GM12878 (cell line): Measurements from ENCODE around the gene GTPBP1. TPM values are rescaled to one million over a fixed set of nuclear protein-coding genes. Genes with fewer than 3 reads are reported as not detected.

Experiments used
- BCL11A ChIP-seq: IDR thresholded peaks from 2 replicates; pipeline ENCODE4 v1.6.1; 2011; ENCODE audit warnings: low read depth, low read length
- CUX1 ChIP-seq: IDR thresholded peaks from 2 replicates; pipeline ENCODE4 v1.6.1; 2012; ENCODE audit warnings: improper control_type of control experiment, low read depth, low read length; ENCODE audit not compliant: insufficient replicate concordance
- ESRRA ChIP-seq: IDR thresholded peaks from 2 replicates; pipeline ENCODE4 v1.6.1; 2012; ENCODE audit warnings: mild to moderate bottlenecking, low read length, improper control_type of control experiment
- EZH2 ChIP-seq: IDR thresholded peaks from 2 replicates; pipeline ENCODE4 v1.6.1; 2012; ENCODE audit warnings: low read depth, mild to moderate bottlenecking, control low read depth, inconsistent platforms, low read length, borderline replicate concordance; ENCODE audit not compliant: control insufficient read depth
- GABPA ChIP-seq: IDR thresholded peaks from 2 replicates; pipeline ENCODE4 v1.6.1; 2014; ENCODE audit warnings: antibody characterized with exemption, low read depth, mild to moderate bottlenecking, inconsistent platforms
- KDM1A ChIP-seq: fragments of 200-600 bp; sonication (generic); IDR thresholded peaks from 2 replicates; pipeline ENCODE4 v1.6.1; 2016; ENCODE audit warnings: borderline replicate concordance
- MTA3 ChIP-seq: IDR thresholded peaks from 2 replicates; pipeline ENCODE4 v1.6.1; 2012; ENCODE audit warnings: low read length, inconsistent platforms, borderline replicate concordance
- POLR2AphosphoS5 ChIP-seq: IDR thresholded peaks from 2 replicates; pipeline ENCODE4 v1.6.1; 2011; ENCODE audit warnings: mild to moderate bottlenecking, low read length, inconsistent platforms
- POU2F2 ChIP-seq: IDR thresholded peaks from 3 replicates; pipeline ENCODE4 v1.6.1; 2011; ENCODE audit warnings: low read depth, mild to moderate bottlenecking, low read length, borderline replicate concordance
- RCOR1 ChIP-seq: conservative IDR thresholded peaks from 2 replicates; pipeline ENCODE4 v1.6.1; 2012; ENCODE audit warnings: low read depth, low read length, improper control_type of control experiment
- REST ChIP-seq: IDR thresholded peaks from 2 replicates; pipeline ENCODE4 v1.6.1; 2012; ENCODE audit warnings: mild to moderate bottlenecking, low read depth, low read length
- SMARCA5 ChIP-seq: fragments of 450-650 bp; IDR thresholded peaks from 2 replicates; pipeline ENCODE4 v1.6.1; 2017; ENCODE audit warnings: mild to moderate bottlenecking
- STAT1 ChIP-seq: fragments of 450-650 bp; conservative IDR thresholded peaks from 2 replicates; pipeline ENCODE4 v1.6.1; 2014; ENCODE audit warnings: antibody characterized with exemption, mild to moderate bottlenecking
- USF1 ChIP-seq: IDR thresholded peaks from 2 replicates; pipeline ENCODE4 v1.6.1; 2011; ENCODE audit warnings: borderline replicate concordance, low read depth, mild to moderate bottlenecking, moderate library complexity, mixed read lengths, low read length; ENCODE audit not compliant: insufficient read depth; ENCODE audit errors: extremely low read length
- WRNIP1 ChIP-seq: IDR thresholded peaks from 2 replicates; pipeline ENCODE4 v1.6.1; 2011; ENCODE audit warnings: low read depth, low read length, improper control_type of control experiment, borderline replicate concordance
- ZBTB33 ChIP-seq: fragments of 450-650 bp; IDR thresholded peaks from 2 replicates; pipeline ENCODE4 v1.6.1; 2017; ENCODE audit warnings: mild to moderate bottlenecking
- ZNF24 ChIP-seq: fragments of 450-650 bp; IDR thresholded peaks from 2 replicates; pipeline ENCODE4 v1.6.1; 2017; ENCODE audit warnings: antibody characterized with exemption, mild to moderate bottlenecking
- ZNF274 ChIP-seq: IDR thresholded peaks from one replicate; pipeline ENCODE4 v1.8.0; 2011; ENCODE audit not compliant: insufficient read length, insufficient read depth
- polyA plus RNA-seq, 11 experiments: library from polyadenylated mRNA; depleted of rRNA in 4 of 11; unstranded in 6 of 11; stranded (reverse) in 5 of 11; fragments of >200 nt; fragmentation: Nextera tagmentation in 4 of 11; fragmentation: Illumina TruSeq in 1 of 11; extraction: Ambion mirVana in 4 of 11; extraction: Trizol in 1 of 11; gene quantifications; 1 replicate in 1 of 11; 2 replicates in 10 of 11; pipeline versions ENCODE4 v1.2.1 to v1.2.3, GENCODE V29; 2011 to 2016; ENCODE audit warnings: inconsistent platforms in 2 of 11, missing spikeins in 2 of 11, low read depth in 1 of 11
- total RNA-seq, 4 experiments: library from RNA; depleted of rRNA in 3 of 4; stranded (reverse); fragments of >200 nt in 3 of 4; fragmentation: Illumina TruSeq in 1 of 4; extraction: Trizol in 1 of 4; gene quantifications; 2 replicates each; pipeline versions ENCODE4 v1.2.1 to v1.2.3, GENCODE V29; 2013 to 2021

GTPBP1 gene
- total and polyA plus RNA-seq, 10 of the 15 experiments (the other 5 are each of a cell fraction or from before 2014, with no cell fraction given), result 0.89 to 63.1 (median 34.2) TPM

GRCh38 chr22:38656256-38657044, 49.3 kb upstream of the GTPBP1 start, which contains the start of the genes CBY1 and FAM227A (continued):
- TF ChIP-seq CUX1 (no peak), POLR2AphosphoS5 (peak; percentile 50; the same call in 1 of the 2 replicates), REST (no peak), ZNF24 (no peak), MTA3 (no peak), GABPA (no peak), POU2F2 (peak; percentile 64; the same call in 1 of the 3 replicates), BCL11A (no peak), ESRRA (peak; percentile 57; the same call in 1 of the 2 replicates), STAT1 (peak; percentile 46; the same call in 1 of the 2 replicates), ZNF274 (no peak), KDM1A (no peak), EZH2 (no peak), USF1 (no peak), SMARCA5 (no peak), WRNIP1 (no peak), ZBTB33 (no peak), RCOR1 (no peak)
